HG02759 (cell line): ENCODE measurements around the gene MACROD2.
A peak's percentile ranks its signal among the peaks of the same experiment; 100 is the strongest.

Source experiments
- ATAC-seq: cut with Tn5 transposase; IDR thresholded peaks from one replicate; pipeline ENCODE4 v1.9.1; 2021; ENCODE audit warnings: mild to moderate bottlenecking, moderate library complexity; ENCODE audit not compliant: unreplicated experiment

The MACROD2 gene

GRCh38 chr20:15445056-15445840, 1449.9 kb downstream of the MACROD2 start:
- no peak for ATAC-seq

GRCh38 chr20:15446373-15446772, 1451.1 kb downstream of the MACROD2 start:
- no peak for ATAC-seq

GRCh38 chr20:15447549-15447948, 1452.2 kb downstream of the MACROD2 start:
- ATAC-seq, result no peak

GRCh38 chr20:15449061-15449460, 1453.7 kb downstream of the MACROD2 start:
- ATAC-seq, result no peak

- no peak for ATAC-seq
Measured at GRCh38 chr20:15451241-15451640, 1455.9 kb downstream of the MACROD2 start.

- ATAC-seq, result no peak
Measured at GRCh38 chr20:15455279-15455678, 1460.0 kb downstream of the MACROD2 start.

- ATAC-seq, result no peak
Measured at GRCh38 chr20:15461938-15462337, 1466.6 kb downstream of the MACROD2 start.

- ATAC-seq, result peak; percentile 76
Measured at GRCh38 chr20:15475483-15475882, 1480.2 kb downstream of the MACROD2 start.

GRCh38 chr20:15476186-15476585, 1480.9 kb downstream of the MACROD2 start:
- no peak for ATAC-seq

GRCh38 chr20:15476781-15477180, 1481.5 kb downstream of the MACROD2 start:
- no peak for ATAC-seq

GRCh38 chr20:15482525-15482924, 1487.2 kb downstream of the MACROD2 start:
- ATAC-seq, result no peak

GRCh38 chr20:15485519-15485918, 1490.2 kb downstream of the MACROD2 start:
- no peak for ATAC-seq

- ATAC-seq, result no peak
Measured at GRCh38 chr20:15487030-15487429, 1491.7 kb downstream of the MACROD2 start.

GRCh38 chr20:15487682-15488081, 1492.4 kb downstream of the MACROD2 start:
- ATAC-seq, result no peak

- no peak for ATAC-seq
Measured at GRCh38 chr20:15491575-15491974, 1496.3 kb downstream of the MACROD2 start.

GRCh38 chr20:15494851-15495250, 1499.5 kb downstream of the MACROD2 start:
- no peak for ATAC-seq

- ATAC-seq, result no peak
Measured at GRCh38 chr20:15496501-15497039, 1501.3 kb downstream of the MACROD2 start.

- ATAC-seq, result no peak
Measured at GRCh38 chr20:15498926-15499325, 1503.6 kb downstream of the MACROD2 start.

- ATAC-seq, result no peak
Measured at GRCh38 chr20:15506311-15506710, 1511.0 kb downstream of the MACROD2 start.

- ATAC-seq, result no peak
Measured at GRCh38 chr20:15507151-15507550, 1511.8 kb downstream of the MACROD2 start.

GRCh38 chr20:15511551-15511950, 1516.2 kb downstream of the MACROD2 start:
- no peak for ATAC-seq

GRCh38 chr20:15512916-15513315, 1517.6 kb downstream of the MACROD2 start:
- no peak for ATAC-seq

- ATAC-seq, result no peak
Measured at GRCh38 chr20:15515691-15516090, 1520.4 kb downstream of the MACROD2 start.
